Heart left ventricle (tissue), 16 donors: ENCODE results near the gene TMEM270. TPM values are rescaled to one million over a fixed set of nuclear protein-coding genes. Genes with fewer than 3 reads are reported as not detected.
A peak's percentile ranks its signal among the peaks of the same experiment; 100 is the strongest.

Experiments used
- ATAC-seq, 4 donors: fragments of 200-7000 bp; cut with Tn5 transposase; one replicate each; pipeline ENCODE4 v1.9.1; 2020 to 2022; ENCODE audit warnings: moderate library complexity in 4 of 4, mild to moderate bottlenecking in 3 of 4, moderate number of reproducible peaks in 1 of 4
- DNase-seq, 5 donors: peaks; one replicate each; pipeline ENCODE4 v3.0.0-alpha.2; 2020
- H3K27ac ChIP-seq, 12 donors: fragments of 200-600 bp; sonication (generic) in 4 of 12; one replicate each; pipeline versions ENCODE4 v1.5.0 to v1.8.0; 2016 to 2022; ENCODE audit warnings: mild to moderate bottlenecking in 2 of 12
- H3K27me3 ChIP-seq, 9 donors: fragments of 200-600 bp; sonication (generic) in 2 of 9; one replicate each; pipeline versions ENCODE4 v1.5.1 to v1.8.0; 2016 to 2022; ENCODE audit warnings: mild to moderate bottlenecking in 3 of 9
- H3K36me3 ChIP-seq, 9 donors: fragments of 200-600 bp; sonication (generic) in 2 of 9; one replicate each; pipeline versions ENCODE4 v1.5.0 to v1.8.0; 2018 to 2022; ENCODE audit warnings: mild to moderate bottlenecking in 2 of 9
- H3K4me1 ChIP-seq, 12 donors: fragments of 200-600 bp; sonication (generic) in 4 of 12; one replicate each; pipeline versions ENCODE4 v1.5.0 to v1.8.0; 2016 to 2022; ENCODE audit warnings: mild to moderate bottlenecking in 3 of 12
- H3K4me3 ChIP-seq, 12 donors: fragments of 200-600 bp; sonication (generic) in 4 of 12; one replicate each; pipeline versions ENCODE4 v1.5.0 to v1.8.0; 2017 to 2022; ENCODE audit warnings: mild to moderate bottlenecking in 9 of 12, moderate library complexity in 4 of 12
- H3K9me3 ChIP-seq, 12 donors: fragments of 200-600 bp; sonication (generic) in 4 of 12; one replicate each; pipeline versions ENCODE4 v1.5.0 to v1.8.0; 2016 to 2022; ENCODE audit warnings: mild to moderate bottlenecking in 1 of 12
- CTCF ChIP-seq, 12 donors: fragments of 200-600 bp; sonication (generic) in 4 of 12; IDR thresholded peaks; one replicate each; pipeline versions ENCODE4 v1.5.0 to v1.8.0; 2018 to 2022; ENCODE audit warnings: antibody characterized with exemption in 12 of 12, mild to moderate bottlenecking in 5 of 12
- POLR2A ChIP-seq, 2 donors: fragments of 450-650 bp; IDR thresholded peaks; one replicate each; pipeline ENCODE4 v1.6.1; 2017; ENCODE audit warnings: antibody characterized with exemption in 2 of 2, mild to moderate bottlenecking in 2 of 2, moderate library complexity in 2 of 2
- WGBS, 4 donors: extraction: QIAGEN DNeasy Blood & Tissue Kit in 2 of 4; methylation state at CpG; one replicate each; pipeline versions ENCODE4 v1.1.5 to v1.1.7; 2013 to 2018; 5-methylcytosine and 5-hydroxymethylcytosine counted together
- intact Hi-C, 10 donors: fragments of 100-400 bp; cut with DNase I; formaldehyde crosslinking; loops; one replicate each; pipeline versions ENCODE4 v1.11.1 to v1.14.2; 2022
- polyA plus RNA-seq, 2 donors: library from polyadenylated mRNA; stranded (reverse); fragments of 200-250 nt; gene quantifications; one replicate each; pipeline ENCODE4 v1.2.3, GENCODE V29; 2013
- total RNA-seq, 9 donors: library from RNA; depleted of rRNA in 2 of 9; stranded (reverse); fragments of >200 nt in 2 of 9; fragmentation: NEBNext Ultra II Directional in 3 of 9; extraction: Animal tissue kit (Norgen Biotek cat#: 25700) in 3 of 9; gene quantifications; one replicate each; pipeline versions ENCODE4 v1.1.0 to v1.2.4, GENCODE V29; 2016 to 2023
- donor health status: ischemic (EF 13 %, LVEDD 7.1; RV severe dilation, severe dysfunction).
- donor health status: healthy with polysubstance abuse.
- donor health status: DM: no; HTN: yes; CAD: no.
- donor health status: DM: no; HTN: no; CAD: no.
- donor health status: ischemic (EF 25% LVEDD 6.9; RV normal size, moderate dysfunction).
- donor health status: ischemic (EF 25% LVEDD 5.7; RV mildly dilated, moderate dysfunction).
- donor health status: healthy.
- donor health status: DM: yes; HTN: yes; CAD: no.
- donor health status: ischemic (EF 35%, LVEDD 5.7; RV mildly dilated, moderate dysfunction).
- donor health status: nonischemic (EF 11% LVEDD 7.7; RV severe dilation, severe dysfunction).
- donor health status: DM: yes; HTN: yes; CAD: no.
- donor health status: PGD.
- donor health status: ischemic (EF 29% LVEDD 5.4; RV normal size, mild dysfunction).
- donor health status: nonischemic (EF 23%, LVEDD 6.1; RV moderate dilation, normal function).

TMEM270 gene
- total and polyA plus RNA-seq, 11 donors = not detected

- Histone ChIP-seq H3K4me3 (no peak overlapping the region), H3K27ac (no peak overlapping the region), H3K36me3 (no peaks in the 10 kb centered on the region), H3K27me3 (no peaks in the 10 kb centered on the region), H3K4me1 (peaks cover 0 to 26% (median 10%) of the 10 kb centered on the region in 12 donors), H3K9me3 (no peaks in the 10 kb centered on the region)
- peak in 1 of 5 donors; percentile 23 for DNase-seq
- no peak for TF ChIP-seq CTCF (IDR thresholded peaks at IDR 0.05)
- TF ChIP-seq POLR2A (IDR thresholded peaks at IDR 0.05) = no peak
- ATAC-seq = no peak
- intact Hi-C loops = no loop called here
- WGBS, 4 donors = 87 to 91% (median 90%) methylated on average over 7 of the region's 7 CpGs
These were observed 21.7 kb upstream of the TMEM270 start for GRCh38 chr7:73839290-73839689.

GRCh38 chr7:73839743-73840714 is 20.9 kb upstream of the TMEM270 start:
- 88 to 93% (median 90%) methylated on average over 17 to 22 of the region's 22 CpGs for WGBS, 4 donors
- ATAC-seq = no peak
- Histone ChIP-seq H3K36me3 (no peaks in the 10 kb centered on the region), H3K4me3 (no peak overlapping the region), H3K4me1 (peaks cover 0 to 34% (median 10%) of the 10 kb centered on the region in 12 donors), H3K27me3 (no peaks in the 10 kb centered on the region), H3K27ac (no peak overlapping the region), H3K9me3 (no peaks in the 10 kb centered on the region)
- DNase-seq = peak in 1 of 5 donors; percentile 40
- TF ChIP-seq POLR2A (IDR thresholded peaks at IDR 0.05) = no peak
- no peak for TF ChIP-seq CTCF (IDR thresholded peaks at IDR 0.05)
- intact Hi-C loops = loop anchor here in 1 of 10 donors (10.0 kb wide), 1 partner anchor 95 kb away; no protein-coding TSS in a partner anchor

DNA sequence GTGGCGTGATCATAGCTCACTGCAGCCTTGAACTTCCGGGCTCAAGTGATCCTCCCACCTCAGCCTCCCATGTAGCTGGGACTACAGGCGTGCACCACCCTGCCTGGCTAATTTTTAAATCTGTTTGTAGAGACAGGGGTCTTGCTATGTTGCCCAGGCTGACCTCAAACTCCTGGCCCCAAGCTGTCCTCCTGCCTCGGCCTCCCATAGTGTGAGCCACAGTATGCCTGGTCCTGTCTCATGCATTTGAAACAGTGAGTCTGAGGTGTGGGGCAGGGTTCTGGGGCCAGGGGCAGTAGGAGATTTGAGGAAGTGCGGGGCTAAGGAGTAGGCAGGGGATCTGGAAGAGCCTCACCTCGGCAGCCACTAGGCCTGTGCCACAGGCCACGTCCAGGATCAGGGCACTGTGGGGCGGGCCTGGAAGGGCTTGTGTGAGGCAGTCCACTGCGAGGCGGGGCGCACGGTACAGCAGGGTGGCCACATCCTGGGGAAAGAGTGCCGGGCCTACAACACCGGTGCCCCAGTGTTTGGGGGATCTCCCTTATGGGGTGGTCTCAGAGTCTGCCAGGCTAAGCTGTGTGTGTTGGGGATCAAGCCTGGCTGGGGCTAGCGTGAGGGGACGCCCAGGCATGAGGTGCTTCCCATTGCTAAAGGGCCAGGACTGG is 20.1 kb upstream of the TMEM270 start:
- Histone ChIP-seq H3K27me3 (no peaks in the 10 kb centered on the region), H3K9me3 (no peaks in the 10 kb centered on the region), H3K4me1 (peaks cover 0 to 42% (median 10%) of the 10 kb centered on the region in 12 donors), H3K27ac (no peak overlapping the region), H3K36me3 (no peaks in the 10 kb centered on the region), H3K4me3 (no peak overlapping the region)
- ATAC-seq = peak in 1 of 4 donors; percentile 2
- intact Hi-C loops = loop anchor here in 1 of 10 donors (10.0 kb wide), 1 partner anchor 96 kb away; no protein-coding TSS in a partner anchor
- WGBS, 4 donors = 93 to 99% (median 96%) methylated on average over 8 to 16 of the region's 16 CpGs
- DNase-seq = peak in 1 of 5 donors; percentile 44
- no peak for TF ChIP-seq CTCF (IDR thresholded peaks at IDR 0.05)
- no peak for TF ChIP-seq POLR2A (IDR thresholded peaks at IDR 0.05)

GRCh38 chr7:73841689-73842066 is 19.3 kb upstream of the TMEM270 start:
- DNase-seq (peak in 1 of 5 donors; percentile 68), ATAC-seq (no peak)
- intact Hi-C loops = loop anchor here in 2 of 10 donors (2.0 to 10.0 kb wide), 2 partner anchors 97 to 103 kb away; partner anchors contain the start of gene ABHD11 (in 1 of the 2)
- peak overlapping the region; percentile 41 to 84 (median 60) for H3K4me3 ChIP-seq
- 42 to 57% (median 51%) methylated on average over 7 to 15 of the region's 15 CpGs for WGBS, 4 donors
- H3K27me3 ChIP-seq = no peaks in the 10 kb centered on the region
- peaks cover 0 to 47% (median 10%) of the 10 kb centered on the region in 12 donors for H3K4me1 ChIP-seq
- no peaks in the 10 kb centered on the region for H3K9me3 ChIP-seq
- TF ChIP-seq POLR2A (IDR thresholded peaks at IDR 0.05) (no peak), CTCF (IDR thresholded peaks at IDR 0.05) (no peak)
- H3K36me3 ChIP-seq = no peaks in the 10 kb centered on the region
- peak overlapping the region in 4 of 12 donors; percentile 61 to 69 (median 68) for H3K27ac ChIP-seq
